H4 (cell line): ENCODE measurements around the gene BOK. TPM values are rescaled to one million over a fixed set of nuclear protein-coding genes. Genes with fewer than 3 reads are reported as not detected.

Experiments used
- DNase-seq: peaks from one replicate; pipeline ENCODE4 v3.0.0-alpha.2; 2015; ENCODE audit warnings: low spot score
- total RNA-seq: library from RNA; depleted of rRNA; stranded (reverse); fragments of >200 nt; shearing (Covaris generic); gene quantifications from 2 replicates; pipeline ENCODE4 v1.2.3, GENCODE V29; 2014; rRNA removed

BOK gene
- total RNA-seq, 1 experiment from 2014 or later = 1.2 TPM

DNA sequence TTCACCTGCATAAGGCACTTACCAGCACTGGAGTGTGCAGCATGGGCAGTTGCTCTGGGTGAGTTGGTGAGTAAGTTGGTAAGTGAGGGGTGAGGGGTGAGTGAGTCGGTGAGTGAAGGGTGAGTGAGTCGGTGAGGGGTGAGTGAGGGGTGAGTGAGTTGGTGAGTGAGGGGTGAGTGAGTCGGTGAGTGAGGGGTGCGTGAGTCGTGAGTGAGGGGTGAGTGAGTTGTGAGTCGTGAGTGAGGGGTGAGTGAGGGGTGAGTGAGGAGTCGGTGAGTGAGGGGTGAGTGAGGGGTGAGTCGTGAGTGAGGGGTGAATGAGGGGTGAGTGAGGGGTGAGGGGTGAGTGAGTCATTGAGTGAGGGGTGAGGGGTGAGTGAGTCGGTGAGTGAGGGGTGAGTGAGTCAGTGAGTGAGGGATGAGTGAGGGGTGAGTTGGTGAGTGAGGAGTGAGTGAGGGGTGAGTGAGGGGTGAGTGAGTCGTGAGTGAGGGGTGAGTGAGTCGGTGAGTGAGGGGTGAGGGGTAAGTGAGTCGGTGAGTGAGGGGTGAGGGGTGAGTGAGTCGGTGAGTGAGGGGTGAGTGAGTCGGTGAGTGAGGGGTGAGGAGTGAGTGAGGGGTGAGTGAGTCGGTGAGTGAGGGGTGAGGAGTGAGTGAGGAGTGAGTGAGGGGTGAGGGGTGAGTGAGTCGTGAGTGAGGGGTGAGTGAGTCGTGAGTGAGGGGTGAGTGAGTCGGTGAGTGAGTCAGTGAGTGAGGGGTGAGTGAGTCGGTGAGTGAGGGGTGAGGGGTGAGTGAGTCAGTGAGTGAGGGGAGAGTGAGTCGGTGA is 61.3 kb downstream of the BOK start:
- DNase-seq = no peak

DNA sequence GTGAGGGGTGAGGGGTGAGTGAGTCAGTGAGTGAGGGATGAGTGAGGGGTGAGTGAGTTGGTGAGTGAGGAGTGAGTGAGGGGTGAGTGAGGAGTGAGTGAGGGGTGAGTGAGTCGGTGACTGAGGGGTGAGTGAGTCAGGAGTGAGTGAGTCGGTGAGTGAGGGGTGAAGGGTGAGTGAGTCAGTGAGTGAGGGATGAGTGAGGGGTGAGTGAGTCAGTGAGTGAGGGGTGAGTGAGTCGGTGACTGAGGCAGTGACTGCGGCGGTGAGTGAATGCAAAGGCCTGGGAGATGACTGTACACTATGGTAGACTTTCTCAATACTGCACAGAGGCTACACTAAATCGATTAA is 61.8 kb downstream of the BOK start:
- no peak for DNase-seq

Other genes starting within 250 kb of the BOK start
- gene HDLBP, start 243.1 kb upstream of the BOK start, total RNA-seq = 324 and 350 TPM in 2 replicates
- 250 and 279 TPM in 2 replicates for gene SEPTIN2, start 242.8 kb upstream of the BOK start, total RNA-seq
- 23.6 and 29.4 TPM in 2 replicates for gene FARP2, start 202.5 kb upstream of the BOK start, total RNA-seq
- 117 and 153 TPM in 2 replicates for gene STK25, start 50.2 kb upstream of the BOK start, total RNA-seq
- gene THAP4, start 78.4 kb downstream of the BOK start, total RNA-seq = 30.1 and 39.9 TPM in 2 replicates
- gene ATG4B, start 78.9 kb downstream of the BOK start, total RNA-seq = 65.7 and 72.8 TPM in 2 replicates
- 87.5 and 96.1 TPM in 2 replicates for gene DTYMK, start 128.1 kb downstream of the BOK start, total RNA-seq
- gene ING5, start 143.3 kb downstream of the BOK start, total RNA-seq = 9.1 and 21.8 TPM in 2 replicates
- 7.2 and 10.4 TPM in 2 replicates for gene D2HGDH, start 175.9 kb downstream of the BOK start, total RNA-seq
- gene GAL3ST2, start 218.1 kb downstream of the BOK start, total RNA-seq = not detected in 2 replicates